HEK293 (cell line): Measurements from ENCODE around the gene RASA2.

Experiments
- CTCF ChIA-PET: fragments of 350-600 bp; formaldehyde crosslinking; extraction: SDS; loops from one replicate; lab custom pipeline; 2021; ENCODE audit warnings: antibody characterized with exemption; lab: Yijun Ruan, JAX
- POLR2A ChIA-PET: fragments of 300-600 bp; formaldehyde crosslinking; extraction: SDS; loops from one replicate; lab custom pipeline; 2020; ENCODE audit warnings: antibody characterized with exemption, inconsistent platforms; lab: Yijun Ruan, JAX
- H3K27ac ChIP-seq: fragments of 200-500 bp; sonication (Bioruptor generic); 2 replicates; pipeline ENCODE4 v1.5.1; 2014; ENCODE audit warnings: low read depth, low read length, control low read depth, inconsistent platforms; ENCODE audit errors: extremely low read depth
- H3K36me3 ChIP-seq, 2 experiments: fragments of 200-500 bp in 1 of 2; sonication (Bioruptor generic) in 1 of 2; 1 replicate in 1 of 2; 2 replicates in 1 of 2; pipeline ENCODE4 v1.5.1; 2014 to 2017; ENCODE audit warnings: inconsistent platforms in 2 of 2, low read length in 2 of 2; ENCODE audit not compliant: control insufficient read depth in 2 of 2, insufficient read depth in 1 of 2
- H3K4me1 ChIP-seq: fragments of 200-500 bp; sonication (Bioruptor generic); 2 replicates; pipeline ENCODE4 v1.5.1; 2014; ENCODE audit warnings: mild to moderate bottlenecking, low read length, inconsistent platforms; ENCODE audit not compliant: control insufficient read depth, insufficient read depth
- H3K4me3 ChIP-seq: 2 replicates; pipeline ENCODE4 v1.5.1; 2011; ENCODE audit warnings: low read depth, mild to moderate bottlenecking, control low read depth, low read length, moderate library complexity
- H3K9me3 ChIP-seq: fragments of 200-500 bp; sonication (Bioruptor generic); 2 replicates; pipeline ENCODE4 v1.5.1; 2014; ENCODE audit warnings: low read depth, low read length, inconsistent platforms; ENCODE audit not compliant: control insufficient read depth, insufficient read depth
- BCL11B ChIP-seq: fragments of 450-650 bp; formaldehyde crosslinking; IDR thresholded peaks from 2 replicates; pipeline ENCODE4 v1.5.1; 2016; ENCODE audit warnings: low read depth, missing biosample characterization, missing genetic modification characterization
- GFI1B ChIP-seq: fragments of 450-650 bp; formaldehyde crosslinking; IDR thresholded peaks from 2 replicates; pipeline ENCODE4 v1.5.1; 2016; ENCODE audit warnings: missing biosample characterization, missing genetic modification characterization
- KLF9 ChIP-seq: fragments of 450-650 bp; formaldehyde crosslinking; IDR thresholded peaks from 2 replicates; pipeline ENCODE4 v1.5.1; 2016; ENCODE audit warnings: missing biosample characterization, missing genetic modification characterization, low read depth
- PRDM1 ChIP-seq: fragments of 450-650 bp; formaldehyde crosslinking; IDR thresholded peaks from 2 replicates; pipeline ENCODE4; 2016; ENCODE audit warnings: missing biosample characterization, missing genetic modification characterization
- SP7 ChIP-seq: fragments of 450-650 bp; formaldehyde crosslinking; IDR thresholded peaks from 2 replicates; pipeline ENCODE4 v1.5.1; 2016; ENCODE audit warnings: missing biosample characterization, missing genetic modification characterization
- ZBTB1 ChIP-seq: fragments of 450-650 bp; formaldehyde crosslinking; IDR thresholded peaks from 2 replicates; pipeline ENCODE4 v1.5.1; 2016; ENCODE audit warnings: missing biosample characterization, missing genetic modification characterization
- ZBTB17 ChIP-seq: fragments of 450-650 bp; formaldehyde crosslinking; IDR thresholded peaks from 2 replicates; pipeline ENCODE4 v1.5.1; 2016; ENCODE audit warnings: missing biosample characterization, missing genetic modification characterization
- ZFP37 ChIP-seq: fragments of 450-650 bp; formaldehyde crosslinking; IDR thresholded peaks from 2 replicates; pipeline ENCODE4 v1.5.1; 2016; ENCODE audit warnings: missing biosample characterization, missing genetic modification characterization
- ZNF146 ChIP-seq: fragments of 450-650 bp; formaldehyde crosslinking; IDR thresholded peaks from 2 replicates; pipeline ENCODE4 v1.5.1; 2016; ENCODE audit warnings: missing biosample characterization, missing genetic modification characterization
- ZNF211 ChIP-seq: fragments of 450-650 bp; formaldehyde crosslinking; IDR thresholded peaks from 2 replicates; pipeline ENCODE4 v1.5.1; 2016; ENCODE audit warnings: low read depth, missing biosample characterization, missing genetic modification characterization
- ZNF324 ChIP-seq: fragments of 450-650 bp; formaldehyde crosslinking; IDR thresholded peaks from 2 replicates; pipeline ENCODE4 v1.5.1; 2016; ENCODE audit warnings: missing biosample characterization, missing genetic modification characterization
- ZNF335 ChIP-seq: fragments of 450-650 bp; formaldehyde crosslinking; conservative IDR thresholded peaks from 2 replicates; pipeline ENCODE4 v1.5.1; 2016; ENCODE audit warnings: missing biosample characterization, missing genetic modification characterization
- ZNF501 ChIP-seq: fragments of 450-650 bp; formaldehyde crosslinking; IDR thresholded peaks from 2 replicates; pipeline ENCODE4 v1.5.1; 2016; ENCODE audit warnings: missing biosample characterization, missing genetic modification characterization
- ZNF514 ChIP-seq: fragments of 450-650 bp; formaldehyde crosslinking; IDR thresholded peaks from 2 replicates; pipeline ENCODE4 v1.5.1; 2016; ENCODE audit warnings: missing biosample characterization, missing genetic modification characterization
- ZNF548 ChIP-seq: fragments of 450-650 bp; formaldehyde crosslinking; IDR thresholded peaks from 2 replicates; pipeline ENCODE4 v1.5.1; 2016; ENCODE audit warnings: missing biosample characterization, missing genetic modification characterization
- TF ChIP-seq, protein P1 (sequence below): fragments of 450-650 bp; formaldehyde crosslinking; IDR thresholded peaks from 2 replicates; pipeline ENCODE4 v1.5.1; 2016; ENCODE audit warnings: missing biosample characterization, missing genetic modification characterization
- TF ChIP-seq, protein P2 (sequence below): fragments of 450-650 bp; formaldehyde crosslinking; IDR thresholded peaks from 2 replicates; pipeline ENCODE4 v1.5.1; 2016; ENCODE audit warnings: missing biosample characterization, missing genetic modification characterization
- TF ChIP-seq, protein P3 (sequence below): sonication (generic); formaldehyde crosslinking; IDR thresholded peaks from 2 replicates; pipeline ENCODE4 v1.8.1; 2022; ENCODE audit warnings: mild to moderate bottlenecking, moderate library complexity, missing genetic modification reagents
- TF ChIP-seq, protein P4 (sequence below): fragments of 450-650 bp; formaldehyde crosslinking; IDR thresholded peaks from 2 replicates; pipeline ENCODE4 v1.5.1; 2017; ENCODE audit warnings: missing biosample characterization, missing genetic modification characterization

Gene RASA2

DNA sequence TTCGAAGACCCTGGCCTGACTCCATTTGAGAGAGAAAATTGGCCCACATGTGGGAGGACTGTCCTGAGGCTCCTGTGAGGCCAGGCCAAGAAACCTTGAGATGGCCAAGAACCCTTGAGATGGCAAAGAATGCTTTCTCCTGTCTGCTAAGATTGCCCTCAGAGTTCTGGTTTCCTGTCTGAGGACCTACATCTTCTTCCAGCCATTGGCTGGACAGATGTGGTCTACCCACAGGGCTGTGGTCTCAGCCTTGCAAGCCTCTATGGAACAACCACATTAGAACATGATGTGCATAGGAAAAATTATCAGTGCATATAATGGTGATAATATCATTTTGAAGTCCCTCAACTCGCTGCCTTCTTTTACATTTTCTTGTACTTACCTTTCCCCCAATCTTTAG lies 10.8 kb upstream of the RASA2 start (continued):
- TF ChIP-seq, protein P1, sequence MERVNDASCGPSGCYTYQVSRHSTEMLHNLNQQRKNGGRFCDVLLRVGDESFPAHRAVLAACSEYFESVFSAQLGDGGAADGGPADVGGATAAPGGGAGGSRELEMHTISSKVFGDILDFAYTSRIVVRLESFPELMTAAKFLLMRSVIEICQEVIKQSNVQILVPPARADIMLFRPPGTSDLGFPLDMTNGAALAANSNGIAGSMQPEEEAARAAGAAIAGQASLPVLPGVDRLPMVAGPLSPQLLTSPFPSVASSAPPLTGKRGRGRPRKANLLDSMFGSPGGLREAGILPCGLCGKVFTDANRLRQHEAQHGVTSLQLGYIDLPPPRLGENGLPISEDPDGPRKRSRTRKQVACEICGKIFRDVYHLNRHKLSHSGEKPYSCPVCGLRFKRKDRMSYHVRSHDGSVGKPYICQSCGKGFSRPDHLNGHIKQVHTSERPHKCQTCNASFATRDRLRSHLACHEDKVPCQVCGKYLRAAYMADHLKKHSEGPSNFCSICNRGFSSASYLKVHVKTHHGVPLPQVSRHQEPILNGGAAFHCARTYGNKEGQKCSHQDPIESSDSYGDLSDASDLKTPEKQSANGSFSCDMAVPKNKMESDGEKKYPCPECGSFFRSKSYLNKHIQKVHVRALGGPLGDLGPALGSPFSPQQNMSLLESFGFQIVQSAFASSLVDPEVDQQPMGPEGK = no peak
- TF ChIP-seq ZNF548 (tag by site-specific recombination) = no peak
- TF ChIP-seq, all 188 proteins: peak for 0

DNA sequence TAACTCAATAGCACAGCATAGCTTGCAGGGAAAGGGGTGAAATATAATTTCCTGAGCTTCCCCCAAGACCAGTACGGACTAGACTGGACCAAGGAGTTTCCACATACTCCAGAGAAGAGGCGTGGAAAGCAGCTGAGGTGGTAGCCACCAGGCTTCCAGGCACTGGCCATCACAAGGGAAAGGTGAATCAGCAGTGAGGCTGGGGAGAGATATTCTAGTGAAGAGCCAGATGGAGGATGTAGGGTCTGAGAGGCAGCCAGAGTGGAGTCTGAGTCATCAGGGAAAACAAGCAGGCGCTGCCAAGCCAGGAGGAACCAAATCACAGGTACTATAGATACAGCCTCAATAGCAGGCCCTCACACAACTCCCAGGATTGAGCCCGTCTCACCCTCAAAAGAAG lies 9.6 kb upstream of the RASA2 start:
- CTCF ChIA-PET = interaction anchor here (0.6 to 2.7 kb wide), 2 partner anchors 9 to 18 kb away, joined by 4 to 11 read pairs; no protein-coding TSS in a partner anchor
- no peak for TF ChIP-seq ZNF211 (tag by site-specific recombination)
- TF ChIP-seq GFI1B (tag by site-specific recombination) = no peak
- TF ChIP-seq ZBTB1 (tag by site-specific recombination) = no peak
- no peak for TF ChIP-seq ZNF146 (tag by site-specific recombination)
- Histone ChIP-seq H3K4me1 (no peaks in the 10 kb centered on the region), H3K4me3 (no peak overlapping the region), H3K27ac (no peak overlapping the region), H3K9me3 (no peaks in the 10 kb centered on the region), H3K36me3 (no peaks in the 10 kb centered on the region)
- POLR2A ChIA-PET = no interaction called here

DNA sequence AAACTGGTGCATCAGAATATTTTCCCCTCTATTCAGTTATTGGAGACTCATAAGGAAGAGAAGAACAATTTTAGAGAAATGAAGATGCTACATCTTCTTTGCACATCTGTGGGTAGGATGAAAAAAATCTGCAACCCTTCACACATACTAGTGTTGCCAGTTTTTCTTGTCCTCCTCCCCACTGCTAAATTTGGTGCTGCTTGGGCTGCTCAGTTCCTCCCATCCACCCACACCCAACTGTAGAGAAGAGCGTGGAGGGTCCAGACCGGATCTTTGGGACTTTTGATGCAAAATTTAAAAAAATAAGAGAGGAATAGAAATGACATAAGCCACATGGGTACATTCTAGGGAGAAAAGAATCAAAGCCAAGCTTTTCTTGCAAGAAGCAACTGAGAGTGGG lies 8.7 kb upstream of the RASA2 start:
- Histone ChIP-seq H3K36me3 (no peaks in the 10 kb centered on the region), H3K9me3 (no peaks in the 10 kb centered on the region), H3K27ac (no peak overlapping the region), H3K4me3 (no peak overlapping the region), H3K4me1 (no peaks in the 10 kb centered on the region)
- TF ChIP-seq PRDM1 (tag by site-specific recombination) = no peak
- TF ChIP-seq ZNF335 (tag by site-specific recombination) = no peak
- TF ChIP-seq ZNF514 = no peak
- no peak for TF ChIP-seq ZNF324 (tag by site-specific recombination)
- TF ChIP-seq, protein P2, sequence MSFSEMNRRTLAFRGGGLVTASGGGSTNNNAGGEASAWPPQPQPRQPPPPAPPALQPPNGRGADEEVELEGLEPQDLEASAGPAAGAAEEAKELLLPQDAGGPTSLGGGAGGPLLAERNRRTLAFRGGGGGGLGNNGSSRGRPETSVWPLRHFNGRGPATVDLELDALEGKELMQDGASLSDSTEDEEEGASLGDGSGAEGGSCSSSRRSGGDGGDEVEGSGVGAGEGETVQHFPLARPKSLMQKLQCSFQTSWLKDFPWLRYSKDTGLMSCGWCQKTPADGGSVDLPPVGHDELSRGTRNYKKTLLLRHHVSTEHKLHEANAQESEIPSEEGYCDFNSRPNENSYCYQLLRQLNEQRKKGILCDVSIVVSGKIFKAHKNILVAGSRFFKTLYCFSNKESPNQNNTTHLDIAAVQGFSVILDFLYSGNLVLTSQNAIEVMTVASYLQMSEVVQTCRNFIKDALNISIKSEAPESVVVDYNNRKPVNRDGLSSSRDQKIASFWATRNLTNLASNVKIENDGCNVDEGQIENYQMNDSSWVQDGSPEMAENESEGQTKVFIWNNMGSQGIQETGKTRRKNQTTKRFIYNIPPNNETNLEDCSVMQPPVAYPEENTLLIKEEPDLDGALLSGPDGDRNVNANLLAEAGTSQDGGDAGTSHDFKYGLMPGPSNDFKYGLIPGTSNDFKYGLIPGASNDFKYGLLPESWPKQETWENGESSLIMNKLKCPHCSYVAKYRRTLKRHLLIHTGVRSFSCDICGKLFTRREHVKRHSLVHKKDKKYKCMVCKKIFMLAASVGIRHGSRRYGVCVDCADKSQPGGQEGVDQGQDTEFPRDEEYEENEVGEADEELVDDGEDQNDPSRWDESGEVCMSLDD (tag by site-specific recombination) = no peak
- TF ChIP-seq, protein P3, sequence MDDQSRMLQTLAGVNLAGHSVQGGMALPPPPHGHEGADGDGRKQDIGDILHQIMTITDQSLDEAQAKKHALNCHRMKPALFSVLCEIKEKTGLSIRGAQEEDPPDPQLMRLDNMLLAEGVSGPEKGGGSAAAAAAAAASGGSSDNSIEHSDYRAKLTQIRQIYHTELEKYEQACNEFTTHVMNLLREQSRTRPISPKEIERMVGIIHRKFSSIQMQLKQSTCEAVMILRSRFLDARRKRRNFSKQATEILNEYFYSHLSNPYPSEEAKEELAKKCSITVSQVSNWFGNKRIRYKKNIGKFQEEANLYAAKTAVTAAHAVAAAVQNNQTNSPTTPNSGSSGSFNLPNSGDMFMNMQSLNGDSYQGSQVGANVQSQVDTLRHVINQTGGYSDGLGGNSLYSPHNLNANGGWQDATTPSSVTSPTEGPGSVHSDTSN = no peak
- no peak for TF ChIP-seq ZBTB17 (tag by site-specific recombination)
- no peak for TF ChIP-seq BCL11B (tag by site-specific recombination)
- TF ChIP-seq ZFP37 (tag by site-specific recombination) = no peak
- TF ChIP-seq SP7 (tag by site-specific recombination) = no peak
- no peak for TF ChIP-seq KLF9 (tag by site-specific recombination)
- TF ChIP-seq, protein P4, sequence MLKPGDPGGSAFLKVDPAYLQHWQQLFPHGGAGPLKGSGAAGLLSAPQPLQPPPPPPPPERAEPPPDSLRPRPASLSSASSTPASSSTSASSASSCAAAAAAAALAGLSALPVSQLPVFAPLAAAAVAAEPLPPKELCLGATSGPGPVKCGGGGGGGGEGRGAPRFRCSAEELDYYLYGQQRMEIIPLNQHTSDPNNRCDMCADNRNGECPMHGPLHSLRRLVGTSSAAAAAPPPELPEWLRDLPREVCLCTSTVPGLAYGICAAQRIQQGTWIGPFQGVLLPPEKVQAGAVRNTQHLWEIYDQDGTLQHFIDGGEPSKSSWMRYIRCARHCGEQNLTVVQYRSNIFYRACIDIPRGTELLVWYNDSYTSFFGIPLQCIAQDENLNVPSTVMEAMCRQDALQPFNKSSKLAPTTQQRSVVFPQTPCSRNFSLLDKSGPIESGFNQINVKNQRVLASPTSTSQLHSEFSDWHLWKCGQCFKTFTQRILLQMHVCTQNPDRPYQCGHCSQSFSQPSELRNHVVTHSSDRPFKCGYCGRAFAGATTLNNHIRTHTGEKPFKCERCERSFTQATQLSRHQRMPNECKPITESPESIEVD (tag by site-specific recombination) = no peak
- no peak for TF ChIP-seq ZNF501 (tag by site-specific recombination)
- ChIA-PET CTCF (interaction anchor here (0.6 to 2.7 kb wide), 2 partner anchors 18 to 23 kb away, joined by 3 to 11 read pairs; no protein-coding TSS in a partner anchor), POLR2A (no interaction called here)
